Testis (tissue), 2 donors: ENCODE results near the gene TRMT10B.

Source experiments
- CTCF ChIP-seq, 3 experiments: fragments of 450-650 bp in 2 of 3; fragments of 200-600 bp in 1 of 3; sonication (generic) in 1 of 3; IDR thresholded peaks; one replicate each; pipeline ENCODE4 v1.5.1; 2016 to 2019; ENCODE audit warnings: antibody characterized with exemption in 3 of 3, mild to moderate bottlenecking in 2 of 3, moderate library complexity in 1 of 3
- POLR2A ChIP-seq: fragments of 450-650 bp; IDR thresholded peaks from one replicate; pipeline ENCODE4 v1.6.1; 2017; ENCODE audit warnings: antibody characterized with exemption, mild to moderate bottlenecking, moderate library complexity

GRCh38 chr9:37727013-37727412 lies 26.6 kb upstream of the TRMT10B start:
- TF ChIP-seq CTCF (IDR thresholded peaks at IDR 0.05) (no peak), POLR2A (no peak)
